Stimulated activated CD8-positive, alpha-beta memory T cell treated with anti-CD3 and anti-CD28 coated beads, Interleukin-7, amount 100 ng/mL, for 48 hours (primary cell): Measurements from ENCODE around the gene SPATA13.

Source experiments
- DNase-seq, 2 donors: peaks; one replicate each; pipeline ENCODE4 v3.0.0-alpha.2; 2020; ENCODE audit warnings: low read depth in 1 of 2; ENCODE audit errors: extremely low read depth in 1 of 2

SPATA13 gene

GRCh38 chr13:24274452-24275021 is 114.0 kb downstream of the SPATA13 start:
- DNase-seq, result peak in 1 of 2 donors; percentile 71

- DNase-seq, result no peak
These were observed 114.5 kb downstream of the SPATA13 start for GRCh38 chr13:24275041-24275440.

- no peak for DNase-seq
These were observed 115.8 kb downstream of the SPATA13 start for GRCh38 chr13:24276306-24276705.

- DNase-seq, result no peak
These were observed 116.3 kb downstream of the SPATA13 start for GRCh38 chr13:24276861-24277260.

- DNase-seq, result no peak
These were observed 117.2 kb downstream of the SPATA13 start for GRCh38 chr13:24277761-24278160.

GRCh38 chr13:24279327-24280110 is 119.0 kb downstream of the SPATA13 start:
- DNase-seq, result no peak

- no peak for DNase-seq
These were observed 120.2 kb downstream of the SPATA13 start for GRCh38 chr13:24280720-24281119.

GRCh38 chr13:24281188-24282008 is 120.9 kb downstream of the SPATA13 start:
- no peak for DNase-seq

- DNase-seq, result no peak
These were observed 121.7 kb downstream of the SPATA13 start for GRCh38 chr13:24282256-24282655.

- no peak for DNase-seq
These were observed 124.5 kb downstream of the SPATA13 start for GRCh38 chr13:24284889-24285565.

GRCh38 chr13:24286624-24287023 is 126.1 kb downstream of the SPATA13 start:
- DNase-seq, result no peak

- no peak for DNase-seq
These were observed 127.3 kb downstream of the SPATA13 start for GRCh38 chr13:24287748-24288287.

- DNase-seq, result no peak
These were observed 128.3 kb downstream of the SPATA13 start for GRCh38 chr13:24288870-24289269.

GRCh38 chr13:24290280-24290932 is 129.9 kb downstream of the SPATA13 start:
- DNase-seq, result no peak

GRCh38 chr13:24292481-24292880 is 132.0 kb downstream of the SPATA13 start:
- no peak for DNase-seq

- DNase-seq, result no peak
These were observed 133.2 kb downstream of the SPATA13 start for GRCh38 chr13:24293746-24294145.

- no peak for DNase-seq
These were observed 139.1 kb downstream of the SPATA13 start for GRCh38 chr13:24299488-24300114.

GRCh38 chr13:24301434-24301833 is 140.9 kb downstream of the SPATA13 start:
- DNase-seq, result no peak

- DNase-seq, result no peak
These were observed 141.4 kb downstream of the SPATA13 start for GRCh38 chr13:24301911-24302310.

- DNase-seq, result no peak
These were observed 144.1 kb downstream of the SPATA13 start for GRCh38 chr13:24304620-24305019.
